NOMO-1 (cell line): ENCODE measurements around the gene TECPR1.
A peak's percentile ranks its signal among the peaks of the same experiment; 100 is the strongest.

Experiments
- DNase-seq, 2 experiments: peaks; one replicate each; lab custom pipeline; 2025; ENCODE audit not compliant: unreplicated experiment in 2 of 2; lab: John Stamatoyannopoulos, UW

Gene TECPR1

GRCh38 chr7:98196706-98197605 is 55.1 kb downstream of the TECPR1 start:
- DNase-seq = peak; percentile 92 to 96

GRCh38 chr7:98194672-98195457 is 57.2 kb downstream of the TECPR1 start:
- no peak for DNase-seq

- DNase-seq = no peak
Measured at GRCh38 chr7:98194186-98194585, 57.8 kb downstream of the TECPR1 start.

- DNase-seq = no peak
Measured at GRCh38 chr7:98193474-98194180, 58.4 kb downstream of the TECPR1 start.

GRCh38 chr7:98192781-98193457 is 59.1 kb downstream of the TECPR1 start:
- no peak for DNase-seq

- DNase-seq = no peak
Measured at GRCh38 chr7:98191668-98192431, 60.2 kb downstream of the TECPR1 start.

GRCh38 chr7:98189559-98189958 is 62.5 kb downstream of the TECPR1 start:
- DNase-seq = no peak

- peak; percentile 85 to 94 for DNase-seq
Measured at GRCh38 chr7:98187138-98187502, 64.9 kb downstream of the TECPR1 start.

GRCh38 chr7:98186452-98187137 is 65.4 kb downstream of the TECPR1 start:
- DNase-seq = peak in 1 of 2 experiments; percentile 85

GRCh38 chr7:98185101-98185500 is 66.9 kb downstream of the TECPR1 start:
- peak; percentile 92 to 95 for DNase-seq

GRCh38 chr7:98180751-98181150 is 71.3 kb downstream of the TECPR1 start:
- no peak for DNase-seq

- DNase-seq = no peak
Measured at GRCh38 chr7:98178762-98179490, 73.1 kb downstream of the TECPR1 start.

- no peak for DNase-seq
Measured at GRCh38 chr7:98178321-98178720, 73.7 kb downstream of the TECPR1 start.

- DNase-seq = no peak
Measured at GRCh38 chr7:98177553-98177952, 74.5 kb downstream of the TECPR1 start.

GRCh38 chr7:98175260-98175940 is 76.6 kb downstream of the TECPR1 start:
- DNase-seq = no peak

GRCh38 chr7:98174334-98175259 is 77.4 kb downstream of the TECPR1 start:
- no peak for DNase-seq

GRCh38 chr7:98171449-98171848 is 80.6 kb downstream of the TECPR1 start:
- no peak for DNase-seq
